Measurements from ENCODE around the gene GYS2.

Gene GYS2

DNA sequence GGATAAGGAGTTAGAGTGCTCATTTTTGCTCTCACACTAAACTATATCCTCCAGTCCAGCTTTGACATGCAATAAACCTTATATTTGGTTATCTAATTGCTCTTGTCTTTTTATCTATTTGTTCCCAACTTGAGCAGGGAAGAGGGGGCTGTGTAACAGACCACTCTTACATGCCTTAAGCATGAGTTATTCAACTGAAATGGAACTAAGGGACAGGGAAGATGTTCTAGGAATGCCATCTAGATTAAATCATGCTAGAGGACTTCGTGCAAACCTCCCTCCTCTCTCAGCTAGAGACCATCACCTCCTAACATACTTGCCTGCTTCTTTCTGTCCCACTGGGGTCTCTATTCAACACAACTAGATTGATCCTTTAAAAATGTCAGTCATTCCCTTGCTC is 57.9 kb downstream of the GYS2 start:
- no peak for DNase-seq (ENCODE audit: low read depth)
- no peak overlapping the region for H3K4me3 ChIP-seq (ENCODE audit: control insufficient read depth, low read depth, low read length)

DNA sequence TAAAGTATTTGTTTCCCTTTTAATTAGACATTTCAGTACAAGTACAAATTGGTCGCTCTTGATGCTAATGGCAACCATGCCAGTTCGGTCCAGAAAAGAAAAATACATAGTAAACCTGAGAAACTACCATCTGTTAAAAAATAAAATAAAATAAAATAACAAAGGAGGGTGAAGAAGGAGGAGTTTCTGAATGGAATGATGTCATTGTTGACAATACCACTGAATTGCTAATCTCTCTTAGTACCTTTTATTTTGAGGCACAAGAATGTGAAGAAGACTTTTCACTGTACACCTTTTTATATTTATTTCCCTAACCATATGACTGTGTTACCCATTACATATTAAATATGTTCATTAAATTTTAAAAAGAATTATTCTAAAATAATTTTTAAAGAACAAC is 59.1 kb downstream of the GYS2 start:
- no peak overlapping the region for H3K4me3 ChIP-seq (ENCODE audit: control insufficient read depth, low read depth, low read length)
- no peak for DNase-seq (ENCODE audit: low read depth)
- TF ChIP-seq, protein P1, sequence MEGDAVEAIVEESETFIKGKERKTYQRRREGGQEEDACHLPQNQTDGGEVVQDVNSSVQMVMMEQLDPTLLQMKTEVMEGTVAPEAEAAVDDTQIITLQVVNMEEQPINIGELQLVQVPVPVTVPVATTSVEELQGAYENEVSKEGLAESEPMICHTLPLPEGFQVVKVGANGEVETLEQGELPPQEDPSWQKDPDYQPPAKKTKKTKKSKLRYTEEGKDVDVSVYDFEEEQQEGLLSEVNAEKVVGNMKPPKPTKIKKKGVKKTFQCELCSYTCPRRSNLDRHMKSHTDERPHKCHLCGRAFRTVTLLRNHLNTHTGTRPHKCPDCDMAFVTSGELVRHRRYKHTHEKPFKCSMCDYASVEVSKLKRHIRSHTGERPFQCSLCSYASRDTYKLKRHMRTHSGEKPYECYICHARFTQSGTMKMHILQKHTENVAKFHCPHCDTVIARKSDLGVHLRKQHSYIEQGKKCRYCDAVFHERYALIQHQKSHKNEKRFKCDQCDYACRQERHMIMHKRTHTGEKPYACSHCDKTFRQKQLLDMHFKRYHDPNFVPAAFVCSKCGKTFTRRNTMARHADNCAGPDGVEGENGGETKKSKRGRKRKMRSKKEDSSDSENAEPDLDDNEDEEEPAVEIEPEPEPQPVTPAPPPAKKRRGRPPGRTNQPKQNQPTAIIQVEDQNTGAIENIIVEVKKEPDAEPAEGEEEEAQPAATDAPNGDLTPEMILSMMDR (IDR thresholded peaks at IDR 0.05; ENCODE audit: control insufficient read depth, insufficient read depth, low read depth, low read length, missing control alignments), result no peak

More for the DNA sequence above, 57.9 kb downstream of the GYS2 start:
- TF ChIP-seq, protein P1 (IDR thresholded peaks at IDR 0.05; ENCODE audit: control insufficient read depth, insufficient read depth, low read depth, low read length, missing control alignments), result no peak

DNA sequence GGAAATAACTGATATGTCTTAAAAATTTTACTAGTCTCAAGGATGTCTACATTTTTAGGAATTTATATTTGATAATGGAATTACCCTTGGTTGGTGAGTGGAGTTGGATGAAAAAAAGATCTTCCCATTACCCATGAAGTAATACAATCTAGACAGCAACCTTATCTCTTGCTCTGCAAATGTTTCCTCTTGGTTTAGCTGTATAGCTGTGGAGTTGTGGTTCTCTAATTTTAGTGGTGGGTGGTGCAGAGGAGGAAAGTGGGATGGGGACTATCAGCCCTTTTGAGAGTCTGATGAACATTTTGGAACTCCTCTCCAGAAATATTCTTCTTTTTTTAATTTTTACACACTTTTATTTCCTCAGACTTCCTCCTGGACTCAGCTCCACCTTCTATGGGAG is 61.5 kb downstream of the GYS2 start:
- DNase-seq (ENCODE audit: low read depth), result no peak
- no peak overlapping the region for H3K4me3 ChIP-seq (ENCODE audit: control insufficient read depth, low read depth, low read length)
- TF ChIP-seq, protein P1 (IDR thresholded peaks at IDR 0.05; ENCODE audit: control insufficient read depth, insufficient read depth, low read depth, low read length, missing control alignments), result no peak

DNA sequence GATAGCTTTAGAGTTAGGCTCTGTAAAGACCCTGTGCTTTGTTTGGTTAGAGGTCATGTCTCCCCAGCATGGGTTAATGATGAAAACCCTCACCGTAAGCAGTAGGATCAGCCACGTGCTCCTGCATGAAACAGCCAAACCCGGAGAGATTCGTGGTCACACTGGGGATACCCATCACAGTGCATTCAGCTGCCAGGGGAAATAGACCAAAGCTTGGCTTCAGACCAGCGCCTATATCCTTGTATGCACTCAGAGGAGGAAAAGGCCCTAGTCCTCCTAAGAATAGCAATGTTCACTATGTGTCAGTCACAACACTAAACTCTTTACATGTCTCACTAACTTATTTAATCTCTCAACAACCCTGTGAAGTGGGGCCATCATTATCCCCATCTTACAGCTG is 62.2 kb downstream of the GYS2 start:
- TF ChIP-seq, protein P1 (IDR thresholded peaks at IDR 0.05; ENCODE audit: control insufficient read depth, insufficient read depth, low read depth, low read length, missing control alignments), result no peak
- DNase-seq (ENCODE audit: low read depth), result no peak
- H3K4me3 ChIP-seq (ENCODE audit: control insufficient read depth, low read depth, low read length), result no peak overlapping the region

DNA sequence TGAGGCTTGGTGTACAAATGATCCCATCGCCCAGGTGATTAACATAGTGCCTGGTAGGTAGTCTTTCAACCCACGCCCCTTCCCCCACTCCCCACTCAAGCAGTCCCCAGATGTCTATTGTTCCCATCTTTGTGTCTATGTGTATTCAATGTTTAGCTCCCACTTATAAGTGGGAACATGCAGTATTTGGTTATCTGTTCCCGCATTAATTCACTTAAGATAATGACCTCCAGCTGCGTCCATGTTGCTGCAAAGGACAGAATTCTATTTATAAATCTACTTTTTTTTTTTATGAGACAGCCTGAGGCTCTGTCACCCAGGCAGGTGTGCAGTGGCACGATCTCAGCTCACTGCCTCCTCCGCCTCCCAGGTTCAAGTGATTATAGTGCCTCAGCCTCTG is 62.9 kb downstream of the GYS2 start:
- H3K4me3 ChIP-seq (ENCODE audit: control insufficient read depth, low read depth, low read length), result no peak overlapping the region
- no peak for DNase-seq (ENCODE audit: low read depth)
- TF ChIP-seq, protein P1 (IDR thresholded peaks at IDR 0.05; ENCODE audit: control insufficient read depth, insufficient read depth, low read depth, low read length, missing control alignments), result no peak

DNA sequence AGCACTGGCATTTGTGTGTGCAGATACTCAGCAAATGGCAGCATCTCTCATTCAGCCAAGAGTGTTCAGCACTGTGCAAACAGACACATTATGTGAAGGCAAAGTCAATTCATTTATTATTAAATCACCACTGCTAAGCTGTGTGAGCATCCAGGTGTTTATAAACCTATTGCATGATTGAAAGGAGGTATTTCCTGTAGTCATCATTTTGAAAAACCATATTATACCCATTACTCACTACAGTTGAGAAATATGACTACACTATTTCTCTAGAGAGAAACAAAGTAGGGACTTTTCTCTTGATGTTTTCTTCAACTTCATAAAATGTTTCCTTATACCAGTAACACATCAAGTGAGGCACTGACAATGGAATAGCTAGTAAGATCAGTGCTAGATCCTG is 64.8 kb downstream of the GYS2 start:
- no peak for DNase-seq (ENCODE audit: low read depth)
- H3K4me3 ChIP-seq (ENCODE audit: control insufficient read depth, low read depth, low read length), result no peak overlapping the region
- TF ChIP-seq, protein P1 (IDR thresholded peaks at IDR 0.05; ENCODE audit: control insufficient read depth, insufficient read depth, low read depth, low read length, missing control alignments), result no peak

DNA sequence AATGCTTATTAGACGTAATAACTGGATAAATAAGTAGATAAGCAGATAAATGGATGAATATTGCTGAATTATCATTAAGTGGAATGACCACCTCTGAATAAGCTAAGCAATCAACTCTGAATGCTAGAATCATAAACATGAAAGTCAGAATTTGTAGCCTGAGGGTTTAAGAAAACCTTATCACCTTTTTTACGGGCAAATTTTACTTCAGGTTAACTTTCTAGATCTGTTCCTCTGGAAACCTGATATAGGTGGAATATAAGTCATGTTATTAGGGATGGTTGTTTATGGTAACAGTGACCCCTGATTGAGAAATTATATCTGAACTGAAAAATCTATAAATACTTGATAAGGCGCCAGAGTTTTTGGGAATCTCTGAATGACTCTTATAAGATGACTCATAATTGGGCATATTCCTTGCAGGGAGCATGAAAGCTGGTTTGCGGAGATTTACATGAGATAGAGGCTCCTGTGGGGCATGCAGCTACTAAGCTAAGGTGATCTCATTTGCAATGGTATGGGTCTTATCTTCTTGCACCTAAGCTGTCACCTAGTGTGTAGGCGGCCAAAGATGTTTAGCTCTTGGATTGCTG is 66.5 kb downstream of the GYS2 start:
- DNase-seq (ENCODE audit: low read depth), result no peak
- TF ChIP-seq, protein P1 (IDR thresholded peaks at IDR 0.05; ENCODE audit: control insufficient read depth, insufficient read depth, low read depth, low read length, missing control alignments), result no peak
- H3K4me3 ChIP-seq (ENCODE audit: control insufficient read depth, low read depth, low read length), result no peak overlapping the region
